A549 (cell line): Measurements from ENCODE around the gene CXCL6.

Experiments
- BHLHE40 ChIP-seq: IDR thresholded peaks from 2 replicates; pipeline ENCODE4 v1.6.1; 2012; ENCODE audit warnings: low read depth, low read length, inconsistent platforms
- RAD21 ChIP-seq, 2 experiments: fragments of >200 bp in 1 of 2; sonication (Bioruptor Twin) in 1 of 2; formaldehyde crosslinking in 1 of 2; IDR thresholded peaks in 1 of 2; conservative IDR thresholded peaks in 1 of 2; 2 replicates in 1 of 2; 3 replicates in 1 of 2; pipeline ENCODE4 v1.6.1; 2012 to 2018; ENCODE audit warnings: inconsistent platforms in 1 of 2
- TFCP2L1 ChIP-seq: fragments of 250-450 bp; sonication (Bioruptor Pico); IDR thresholded peaks from 2 replicates; pipeline ENCODE4 v1.5.0; 2021; ENCODE audit warnings: mild to moderate bottlenecking
- TP53 ChIP-seq: fragments of 250-450 bp; sonication (Bioruptor Pico); IDR thresholded peaks from 2 replicates; pipeline ENCODE4 v1.5.0; 2021; ENCODE audit warnings: mild to moderate bottlenecking, moderate library complexity

DNA sequence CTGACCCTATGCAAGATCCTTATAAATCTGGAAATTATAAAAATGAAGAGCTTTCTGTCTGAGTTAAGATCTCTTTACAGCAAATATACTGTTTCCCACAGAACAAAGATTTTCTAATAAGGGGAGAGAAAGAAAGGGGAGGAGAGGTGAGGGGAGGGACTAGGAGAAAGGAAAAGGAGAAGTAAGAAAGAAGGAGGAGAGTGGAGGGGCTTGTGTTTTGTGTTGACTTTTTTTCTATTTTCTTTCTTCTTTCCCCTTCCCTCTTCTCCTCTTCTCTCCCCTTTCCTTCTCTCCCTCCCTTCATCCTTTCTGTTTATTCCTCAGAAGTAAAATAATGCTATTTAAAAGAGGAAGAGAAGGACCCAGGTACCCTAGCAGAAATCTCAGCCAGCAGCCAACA is 6.2 kb downstream of the CXCL6 start:
- TF ChIP-seq RAD21 (conservative IDR thresholded peaks at IDR 0.05 in 1 of 2, IDR thresholded peaks at IDR 0.05 in 1 of 2) (no peak), TFCP2L1 (CRISPR knock-in tag) (no peak), TP53 (no peak), BHLHE40 (no peak)
